ENCODE data around the gene LRRC8C. TPM values are rescaled to one million over a fixed set of nuclear protein-coding genes. Genes with fewer than 3 reads are reported as not detected.

LRRC8C gene
- polyA plus RNA-seq, 12 donors = 5.5 to 13.9 (median 9.0) TPM; not detected in 1

- no peak for DNase-seq
Measured at GRCh38 chr1:89631816-89632656, 884 bp upstream of the LRRC8C start.

- DNase-seq = peak; percentile 51
Measured at GRCh38 chr1:89633248-89633799, 404 bp downstream of the LRRC8C start.

GRCh38 chr1:89633800-89634625 lies 1.1 kb downstream of the LRRC8C start:
- DNase-seq = peak; percentile 36

GRCh38 chr1:89635825-89636815 lies 3.2 kb downstream of the LRRC8C start:
- DNase-seq = no peak

GRCh38 chr1:89637496-89637895 lies 4.6 kb downstream of the LRRC8C start:
- DNase-seq = no peak

- DNase-seq = no peak
Measured at GRCh38 chr1:89640440-89640839, 7.5 kb downstream of the LRRC8C start.

GRCh38 chr1:89641781-89642180 lies 8.9 kb downstream of the LRRC8C start:
- DNase-seq = no peak

- no peak for DNase-seq
Measured at GRCh38 chr1:89643577-89643976, 10.7 kb downstream of the LRRC8C start.

- no peak for DNase-seq
Measured at GRCh38 chr1:89644119-89644814, 11.3 kb downstream of the LRRC8C start.

GRCh38 chr1:89646259-89646658 lies 13.3 kb downstream of the LRRC8C start:
- DNase-seq = no peak

GRCh38 chr1:89649783-89650182 lies 16.9 kb downstream of the LRRC8C start:
- no peak for DNase-seq

- DNase-seq = no peak
Measured at GRCh38 chr1:89652373-89652772, 19.5 kb downstream of the LRRC8C start.

GRCh38 chr1:89657886-89658285 lies 25.0 kb downstream of the LRRC8C start:
- no peak for DNase-seq

GRCh38 chr1:89659322-89660081 lies 26.6 kb downstream of the LRRC8C start:
- peak; percentile 22 for DNase-seq

GRCh38 chr1:89660224-89661061 lies 27.5 kb downstream of the LRRC8C start:
- DNase-seq = peak; percentile 69

GRCh38 chr1:89665941-89666340 lies 33.0 kb downstream of the LRRC8C start:
- no peak for DNase-seq

GRCh38 chr1:89666640-89667039 lies 33.7 kb downstream of the LRRC8C start:
- no peak for DNase-seq

- no peak for DNase-seq
Measured at GRCh38 chr1:89667691-89668090, 34.8 kb downstream of the LRRC8C start.

GRCh38 chr1:89668961-89669360 lies 36.0 kb downstream of the LRRC8C start:
- no peak for DNase-seq

Measured in muscle of arm (tissue), 12 donors.